Spinal cord (tissue), 10 donors: Measurements from ENCODE around the gene EML1. TPM values are rescaled to one million over a fixed set of nuclear protein-coding genes. Genes with fewer than 3 reads are reported as not detected.

Experiments used
- DNase-seq, 6 donors: peaks; one replicate each; pipeline versions ENCODE4 v3.0.0 to v3.0.0-alpha.2; 2013 to 2015; ENCODE audit warnings: low spot score in 6 of 6, low read depth in 4 of 6
- H3K27ac ChIP-seq: one replicate; pipeline ENCODE4 v1.5.1; 2013; ENCODE audit warnings: low read depth, low read length, control low read depth
- H3K27me3 ChIP-seq: one replicate; pipeline ENCODE4 v1.6.1; 2013; ENCODE audit warnings: low read length; ENCODE audit not compliant: control insufficient read depth, insufficient read depth
- H3K36me3 ChIP-seq: one replicate; pipeline ENCODE4 v1.6.1; 2013; ENCODE audit warnings: low read length; ENCODE audit not compliant: control insufficient read depth, insufficient read depth
- H3K4me1 ChIP-seq: one replicate; pipeline ENCODE4 v1.6.1; 2013; ENCODE audit warnings: low read length; ENCODE audit not compliant: control insufficient read depth, insufficient read depth
- H3K4me3 ChIP-seq: one replicate; pipeline ENCODE4 v1.5.1; 2013; ENCODE audit warnings: low read depth, low read length, control low read depth
- H3K9me3 ChIP-seq: one replicate; pipeline ENCODE4 v1.6.1; 2013; ENCODE audit warnings: low read length; ENCODE audit not compliant: control insufficient read depth, insufficient read depth
- WGBS: methylation state at CpG from one replicate; pipeline ENCODE4 v1.1.5; 2013; ENCODE audit warnings: missing lambda C conversion rate; ENCODE audit not compliant: insufficient coverage; 5-methylcytosine and 5-hydroxymethylcytosine counted together
- polyA plus RNA-seq, 2 donors: library from polyadenylated mRNA; unstranded; fragments of 120-200 nt; gene quantifications; one replicate each; pipeline ENCODE4 v1.2.1, GENCODE V29; 2013; ENCODE audit not compliant: insufficient read length in 2 of 2
- total RNA-seq, 2 donors: library from RNA; depleted of rRNA in 1 of 2; stranded (reverse); fragments of 120-200 nt in 1 of 2; fragments of >200 nt in 1 of 2; gene quantifications; one replicate each; pipeline versions ENCODE4 v1.2.3 to v1.2.4, GENCODE V29; 2013 to 2014
- donor health status: healthy.

The EML1 gene
- total and polyA plus RNA-seq, 4 donors = 23.1 to 40.4 (median 34.9) TPM

GRCh38 chr14:99775351-99775750, 17.9 kb upstream of the EML1 start:
- H3K27ac ChIP-seq = no peak overlapping the region
- DNase-seq = no peak
- H3K36me3 ChIP-seq = no peaks in the 10 kb centered on the region
- no peak overlapping the region for H3K4me3 ChIP-seq
- H3K9me3 ChIP-seq = peaks cover 2% of the 10 kb centered on the region
- 80% methylated on average over 6 of the region's 9 CpGs for WGBS
- no peaks in the 10 kb centered on the region for H3K27me3 ChIP-seq
- H3K4me1 ChIP-seq = peaks cover 24% of the 10 kb centered on the region

GRCh38 chr14:99777951-99778350, 15.3 kb upstream of the EML1 start:
- Histone ChIP-seq H3K36me3 (no peaks in the 10 kb centered on the region), H3K4me1 (peaks cover 24% of the 10 kb centered on the region), H3K27ac (no peak overlapping the region), H3K9me3 (peaks cover 2% of the 10 kb centered on the region), H3K4me3 (no peak overlapping the region), H3K27me3 (no peaks in the 10 kb centered on the region)
- DNase-seq = no peak
- 100% methylated on average over 2 of the region's 2 CpGs for WGBS

GRCh38 chr14:99779751-99780150, 13.5 kb upstream of the EML1 start:
- no peak for DNase-seq
- Histone ChIP-seq H3K27me3 (no peaks in the 10 kb centered on the region), H3K36me3 (no peaks in the 10 kb centered on the region), H3K9me3 (peaks cover 2% of the 10 kb centered on the region), H3K4me3 (no peak overlapping the region), H3K27ac (no peak overlapping the region), H3K4me1 (peaks cover 8% of the 10 kb centered on the region)
- WGBS = no CpG with 5 or more reads among the region's 1 CpG

- no peak overlapping the region for H3K4me3 ChIP-seq
These were observed 12.5 kb upstream of the EML1 start for GRCh38 chr14:99780690-99781089.

GRCh38 chr14:99781091-99781490, 12.1 kb upstream of the EML1 start:
- Histone ChIP-seq H3K36me3 (no peaks in the 10 kb centered on the region), H3K9me3 (peaks cover 2% of the 10 kb centered on the region), H3K4me1 (no peaks in the 10 kb centered on the region), H3K27me3 (no peaks in the 10 kb centered on the region), H3K27ac (no peak overlapping the region), H3K4me3 (no peak overlapping the region)
- WGBS = 88% methylated on average over 6 of the region's 6 CpGs
- DNase-seq = no peak

More at GRCh38 chr14:99780690-99781089, 12.5 kb upstream of the EML1 start:
- Histone ChIP-seq H3K27ac (no peak overlapping the region), H3K4me1 (no peaks in the 10 kb centered on the region), H3K27me3 (no peaks in the 10 kb centered on the region), H3K9me3 (peaks cover 2% of the 10 kb centered on the region), H3K36me3 (no peaks in the 10 kb centered on the region)
- 79% methylated on average over 7 of the region's 9 CpGs for WGBS
- no peak for DNase-seq

GRCh38 chr14:99781853-99782610, 11.2 kb upstream of the EML1 start:
- no peak overlapping the region for H3K4me3 ChIP-seq

GRCh38 chr14:99784508-99784907, 8.7 kb upstream of the EML1 start:
- Histone ChIP-seq H3K27me3 (no peaks in the 10 kb centered on the region), H3K27ac (no peak overlapping the region), H3K9me3 (no peaks in the 10 kb centered on the region), H3K4me1 (peaks cover 3% of the 10 kb centered on the region), H3K36me3 (no peaks in the 10 kb centered on the region), H3K4me3 (no peak overlapping the region)
- no peak for DNase-seq
- 89% methylated on average over 3 of the region's 4 CpGs for WGBS

More at GRCh38 chr14:99781853-99782610, 11.2 kb upstream of the EML1 start:
- Histone ChIP-seq H3K27me3 (no peaks in the 10 kb centered on the region), H3K36me3 (no peaks in the 10 kb centered on the region), H3K9me3 (peaks cover 2% of the 10 kb centered on the region), H3K27ac (no peak overlapping the region), H3K4me1 (peaks cover 3% of the 10 kb centered on the region)
- no peak for DNase-seq
- 79% methylated on average over 14 of the region's 14 CpGs for WGBS

GRCh38 chr14:99785426-99785825, 7.8 kb upstream of the EML1 start:
- WGBS = 92% methylated on average over 9 of the region's 9 CpGs
- Histone ChIP-seq H3K27ac (no peak overlapping the region), H3K27me3 (no peaks in the 10 kb centered on the region), H3K4me3 (no peak overlapping the region), H3K4me1 (peaks cover 3% of the 10 kb centered on the region), H3K36me3 (no peaks in the 10 kb centered on the region), H3K9me3 (no peaks in the 10 kb centered on the region)
- DNase-seq = peak in 1 of 6 donors; percentile 55

GRCh38 chr14:99786511-99786989, 6.7 kb upstream of the EML1 start:
- H3K27ac ChIP-seq = no peak overlapping the region
- WGBS = 57% methylated on average over 8 of the region's 8 CpGs

GRCh38 chr14:99788713-99789112, 4.5 kb upstream of the EML1 start:
- H3K27ac ChIP-seq = no peak overlapping the region
- no peaks in the 10 kb centered on the region for H3K9me3 ChIP-seq

More at GRCh38 chr14:99786511-99786989, 6.7 kb upstream of the EML1 start:
- Histone ChIP-seq H3K9me3 (no peaks in the 10 kb centered on the region), H3K4me3 (no peak overlapping the region), H3K4me1 (peaks cover 5% of the 10 kb centered on the region), H3K27me3 (no peaks in the 10 kb centered on the region), H3K36me3 (no peaks in the 10 kb centered on the region)
- no peak for DNase-seq

More at GRCh38 chr14:99788713-99789112, 4.5 kb upstream of the EML1 start:
- Histone ChIP-seq H3K36me3 (no peaks in the 10 kb centered on the region), H3K4me3 (no peak overlapping the region), H3K27me3 (no peaks in the 10 kb centered on the region), H3K4me1 (peaks cover 14% of the 10 kb centered on the region)
- 100% methylated on average over 1 of the region's 6 CpGs for WGBS
- no peak for DNase-seq
